ENCODE results near the gene PTPRT. TPM values are rescaled to one million over a fixed set of nuclear protein-coding genes. Genes with fewer than 3 reads are reported as not detected.

Gene PTPRT
- total and polyA plus RNA-seq, 2 of the 13 experiments (the other 11 are each of a cell fraction or from before 2014, with no cell fraction given) = under 0.01 to 0.09 TPM

- no peak for TF ChIP-seq EP300 (IDR thresholded peaks at IDR 0.05; ENCODE audit: low read depth in 2 of 2, low read length in 2 of 2)
- TF ChIP-seq EP300 (CRISPR knock-in tag; IDR thresholded peaks at IDR 0.05; ENCODE audit: borderline replicate concordance) = no peak
- no peak for TF ChIP-seq HINFP (CRISPR knock-in tag; IDR thresholded peaks at IDR 0.05; ENCODE audit: low read depth)
- TF ChIP-seq ZNF460 (CRISPR knock-in tag; IDR thresholded peaks at IDR 0.05; ENCODE audit: borderline replicate concordance) = no peak
- no peak for TF ChIP-seq USF2 (IDR thresholded peaks at IDR 0.05; ENCODE audit: low read depth, low read length)
- TF ChIP-seq USF2 (CRISPR knock-in tag; IDR thresholded peaks at IDR 0.05; ENCODE audit: borderline replicate concordance) = no peak
- no peak for TF ChIP-seq TSC22D2 (CRISPR knock-in tag; IDR thresholded peaks at IDR 0.05; ENCODE audit: borderline replicate concordance)
- TF ChIP-seq PHF5A (CRISPR knock-in tag; IDR thresholded peaks at IDR 0.05; ENCODE audit: low read depth, unreplicated experiment) = no peak
These were observed 919.2 kb downstream of the PTPRT start (continued) for GRCh38 chr20:42270539-42270938.

- no peak overlapping the region for H2AFZ ChIP-seq (ENCODE audit: low read length)
- no peaks in the 10 kb centered on the region for H3K4me1 ChIP-seq (ENCODE audit: insufficient read depth, low read length)
- no peak overlapping the region for H3K9ac ChIP-seq (ENCODE audit: insufficient read depth, low read depth, low read length)
- ChIA-PET CTCF (ENCODE audit: low intra/inter-chr PET ratio, low total read pairs) (no interaction called here), POLR2A (no interaction called here)
- H3K27me3 ChIP-seq (ENCODE audit: control insufficient read depth in 1 of 2, insufficient read depth in 2 of 2, low read length in 2 of 2) = no peaks in the 10 kb centered on the region
- DNase-seq (ENCODE audit: low spot score) (no peak), FAIRE-seq (no peak), ATAC-seq (no peak)
- in situ Hi-C loops (cut with HindIII; ENCODE audit: extremely low pct_ligation_motif_present, low pct_unique_long_range_greater_than_20kb) (no loop called here), intact Hi-C loops (cut with micrococcal nuclease; ENCODE audit: unreplicated experiment) (no loop called here)
- no peak overlapping the region for H3K4me3 ChIP-seq (replicated peaks in 1 of 3; ENCODE audit: insufficient read depth in 1 of 3, low read depth in 2 of 3, low read length in 3 of 3)
- no peaks in the 10 kb centered on the region for H3K79me2 ChIP-seq (ENCODE audit: insufficient read depth, low read length)
- no TSS peak for BruUV-seq (replicated peaks)
- WGBS (ENCODE audit: low lambda C conversion rate) = 5% methylated on average over 4 of the region's 4 CpGs
- H3K36me3 ChIP-seq (replicated peaks in 1 of 2; ENCODE audit: control insufficient read depth in 1 of 2, insufficient read depth in 2 of 2, low read length in 2 of 2) = no peaks in the 10 kb centered on the region
- H4K20me1 ChIP-seq (ENCODE audit: insufficient read depth, low read length) = no peaks in the 10 kb centered on the region
- no peak overlapping the region for H3K4me2 ChIP-seq (ENCODE audit: low read depth, low read length)
- H3K9me3 ChIP-seq (ENCODE audit: low read length) = peaks cover 81% of the 10 kb centered on the region
- TF ChIP-seq ZNF501 (CRISPR knock-in tag; IDR thresholded peaks at IDR 0.05) = no peak
- no peak for TF ChIP-seq HOXA5 (CRISPR knock-in tag; IDR thresholded peaks at IDR 0.05)
- no peak for TF ChIP-seq CHCHD3 (CRISPR knock-in tag; IDR thresholded peaks at IDR 0.05)
- TF ChIP-seq GTF3A (CRISPR knock-in tag; conservative IDR thresholded peaks at IDR 0.05) = no peak
- no peak for TF ChIP-seq EED (CRISPR knock-in tag; IDR thresholded peaks at IDR 0.05)
- no peak for TF ChIP-seq HNF4A (CRISPR knock-in tag; IDR thresholded peaks at IDR 0.05)
- H3K27ac ChIP-seq (ENCODE audit: extremely low read length, insufficient read depth, low read length) = no peak overlapping the region
These were observed 921.8 kb downstream of the PTPRT start for GRCh38 chr20:42267793-42268384.
